GM18861 (cell line): ENCODE measurements around the gene NDUFA13.

Source experiments
- ATAC-seq: cut with Tn5 transposase; IDR thresholded peaks from one replicate; pipeline ENCODE4 v1.9.1; 2021; ENCODE audit not compliant: unreplicated experiment

The NDUFA13 gene

DNA sequence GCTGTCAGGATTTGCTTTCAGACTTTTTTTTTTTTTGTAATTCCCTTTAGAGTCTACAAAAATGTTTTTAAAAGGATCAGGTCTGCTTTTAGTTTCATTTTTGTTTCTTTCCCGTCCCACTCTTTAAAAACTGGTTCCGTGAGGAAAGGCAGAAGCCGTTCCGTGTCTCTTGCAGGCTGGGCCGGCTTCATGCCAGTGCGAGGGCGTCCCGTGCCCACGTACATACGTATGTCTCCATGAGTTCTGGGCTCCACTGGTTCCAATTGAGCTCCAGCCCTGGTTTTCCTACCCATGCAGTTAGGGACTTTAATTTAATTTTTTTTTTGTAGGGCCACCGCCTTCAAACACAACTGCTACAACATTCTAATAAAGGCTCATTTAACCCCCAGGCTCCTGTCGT lies 9.4 kb upstream of the NDUFA13 start:
- no peak for ATAC-seq

DNA sequence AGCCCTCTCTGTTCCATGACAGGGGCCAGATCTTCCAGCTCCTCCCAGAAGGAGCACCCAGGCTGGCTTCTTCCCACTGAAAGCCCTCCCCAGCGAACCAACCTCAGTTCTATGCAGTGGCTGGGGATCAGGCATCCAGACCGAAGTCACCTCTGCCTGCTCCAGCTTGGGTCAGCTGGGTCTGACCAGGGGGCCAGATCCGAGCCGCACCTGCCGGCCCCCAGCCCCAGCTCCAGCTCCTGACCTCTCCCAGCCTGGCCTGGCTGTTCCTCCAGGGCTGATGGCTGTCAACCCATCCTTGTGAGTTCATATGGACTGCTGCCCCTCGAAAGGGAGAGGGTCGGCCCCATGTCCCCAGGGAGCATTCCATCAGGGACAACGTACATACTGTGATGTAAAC lies 8.7 kb upstream of the NDUFA13 start:
- ATAC-seq: no peak

- ATAC-seq: no peak
Measured at GRCh38 chr19:19508217-19508616, 7.8 kb upstream of the NDUFA13 start.

DNA sequence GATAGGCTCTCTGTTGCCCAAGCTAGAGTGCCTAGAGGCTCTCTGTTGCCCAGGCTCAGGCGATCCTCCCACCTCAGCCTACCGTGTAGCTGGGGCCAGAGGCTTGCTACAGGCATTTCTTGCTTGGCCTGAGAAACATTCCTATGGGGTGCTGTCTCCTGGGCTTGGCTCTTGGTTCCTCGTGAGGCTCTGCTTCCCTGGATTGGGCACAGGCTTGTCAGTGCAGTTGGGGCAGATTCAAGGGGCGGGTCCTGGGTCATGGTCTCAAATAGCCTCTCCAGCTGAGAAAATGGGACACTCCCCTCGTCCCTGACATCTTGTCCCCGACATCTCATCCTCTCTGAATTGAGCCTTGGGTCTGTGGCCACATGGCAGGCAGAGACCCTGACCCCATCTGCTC lies 5.6 kb upstream of the NDUFA13 start:
- no peak for ATAC-seq

DNA sequence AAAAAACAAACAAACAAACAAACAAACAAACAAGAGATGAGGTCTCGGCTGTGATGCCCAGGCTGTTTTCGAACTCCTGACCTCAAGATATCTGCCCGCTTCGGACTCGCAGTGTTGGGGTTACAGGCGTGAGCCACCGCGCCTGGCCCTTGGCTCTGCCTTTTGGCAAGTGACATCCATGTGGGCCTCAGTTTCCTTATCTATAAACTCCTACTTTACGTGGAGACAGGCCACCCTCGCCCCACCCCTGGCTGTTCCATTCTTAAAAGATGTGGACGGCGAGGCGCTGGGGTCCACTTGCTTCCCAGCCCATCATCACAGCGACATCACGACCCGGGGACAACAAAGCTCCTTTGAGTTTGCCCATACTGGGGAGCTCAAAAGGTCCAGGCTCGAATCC lies 2.3 kb upstream of the NDUFA13 start:
- ATAC-seq: no peak

DNA sequence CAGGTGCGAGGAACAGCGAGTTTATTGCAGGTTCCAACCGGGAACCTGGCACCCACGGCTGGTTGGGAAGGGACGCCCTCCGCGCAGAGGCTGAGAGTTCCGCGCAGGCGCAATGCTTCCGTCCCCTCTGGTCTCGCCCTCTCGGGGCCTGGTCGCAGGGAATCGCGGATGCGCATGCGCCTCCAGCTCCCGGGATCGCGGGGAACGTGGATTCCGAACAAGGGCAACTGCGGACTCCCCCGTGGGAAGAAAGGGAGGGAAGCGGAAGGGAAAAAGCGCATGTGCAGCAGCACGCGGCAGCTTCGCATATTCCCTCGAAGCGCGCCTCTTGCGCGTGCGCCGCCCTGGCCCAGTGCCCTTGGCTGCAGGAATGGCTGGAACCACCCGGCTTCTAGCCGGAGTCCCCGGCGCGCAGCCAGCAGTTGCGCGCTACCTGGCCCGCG lies 1.8 kb upstream of the NDUFA13 start:
- no peak for ATAC-seq

GRCh38 chr19:19514881-19515641 lies 964 bp upstream of the NDUFA13 start, which contains the start of gene TSSK6:
TSS of gene TSSK6 (minus strand) at chr19:19515548. CDS start at chr19:19515427, 121 bp downstream.
- ATAC-seq: no peak

- no peak for ATAC-seq
Measured at GRCh38 chr19:19517235-19517619, 1.2 kb downstream of the NDUFA13 start.

- no peak for ATAC-seq
Measured at GRCh38 chr19:19520989-19521388, 5.0 kb downstream of the NDUFA13 start.

- no peak for ATAC-seq
Measured at GRCh38 chr19:19523177-19523576, 7.2 kb downstream of the NDUFA13 start.

DNA sequence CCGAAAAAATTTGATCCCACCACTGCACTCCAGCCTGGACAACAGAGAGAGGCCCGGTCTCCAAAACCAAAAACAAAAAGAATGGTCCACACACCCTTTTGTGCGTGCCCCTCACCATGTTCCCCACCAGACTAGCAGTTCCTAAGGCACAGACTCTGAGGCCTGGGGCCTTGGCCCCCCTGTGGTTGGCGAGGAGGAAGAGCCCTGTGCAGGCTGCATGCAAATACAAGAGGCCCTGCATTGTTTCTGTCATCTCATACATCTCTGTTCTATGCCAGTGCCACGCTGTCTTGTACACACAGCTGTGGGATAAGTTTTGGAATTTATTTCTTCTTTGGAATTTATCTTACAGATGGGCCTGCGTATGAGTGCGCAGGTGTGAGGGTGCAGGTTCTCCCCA lies 8.0 kb downstream of the NDUFA13 start:
- peak; percentile 53 for ATAC-seq

DNA sequence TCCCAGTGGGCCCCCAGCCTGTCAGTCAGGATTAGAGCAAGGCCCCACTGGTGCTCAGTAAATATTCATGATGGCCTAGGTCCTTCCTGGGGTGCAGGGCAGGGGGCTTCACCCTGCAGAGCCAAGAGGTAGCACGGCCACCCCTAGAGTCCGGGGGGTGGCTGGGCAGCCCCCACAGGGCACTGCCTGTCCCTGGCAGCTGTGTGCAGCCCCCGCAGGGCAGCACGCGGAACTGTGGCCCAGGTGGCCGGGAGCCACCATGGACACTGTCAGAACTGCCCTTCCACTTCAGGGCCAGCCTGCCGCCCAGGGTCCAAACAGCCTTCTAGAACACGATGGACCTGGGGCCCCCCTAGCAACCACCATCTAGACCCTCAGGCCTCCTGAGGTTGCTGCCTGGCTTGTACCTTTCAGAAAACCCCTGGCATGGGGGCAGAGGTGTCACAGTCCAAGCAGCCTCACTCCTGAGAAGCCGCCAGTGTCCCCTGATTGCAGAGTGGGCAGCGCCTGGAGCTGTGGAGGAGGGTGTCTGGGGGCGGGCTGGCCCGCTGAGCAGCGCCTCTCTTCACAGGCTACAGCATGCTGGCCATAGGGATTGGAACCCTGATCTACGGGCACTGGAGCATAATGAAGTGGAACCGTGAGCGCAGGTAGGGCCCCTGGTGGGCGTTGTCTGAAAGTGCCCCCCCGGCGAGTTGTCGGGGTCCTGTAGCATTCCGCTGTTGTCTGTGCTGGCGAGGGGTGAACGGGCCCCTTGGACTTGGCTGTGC lies 9.8 kb downstream of the NDUFA13 start:
- ATAC-seq: no peak

GRCh38 chr19:19526581-19527370 lies 10.8 kb downstream of the NDUFA13 start:
- ATAC-seq: no peak

- ATAC-seq: no peak
Measured at GRCh38 chr19:19527371-19527656, 11.3 kb downstream of the NDUFA13 start.

DNA sequence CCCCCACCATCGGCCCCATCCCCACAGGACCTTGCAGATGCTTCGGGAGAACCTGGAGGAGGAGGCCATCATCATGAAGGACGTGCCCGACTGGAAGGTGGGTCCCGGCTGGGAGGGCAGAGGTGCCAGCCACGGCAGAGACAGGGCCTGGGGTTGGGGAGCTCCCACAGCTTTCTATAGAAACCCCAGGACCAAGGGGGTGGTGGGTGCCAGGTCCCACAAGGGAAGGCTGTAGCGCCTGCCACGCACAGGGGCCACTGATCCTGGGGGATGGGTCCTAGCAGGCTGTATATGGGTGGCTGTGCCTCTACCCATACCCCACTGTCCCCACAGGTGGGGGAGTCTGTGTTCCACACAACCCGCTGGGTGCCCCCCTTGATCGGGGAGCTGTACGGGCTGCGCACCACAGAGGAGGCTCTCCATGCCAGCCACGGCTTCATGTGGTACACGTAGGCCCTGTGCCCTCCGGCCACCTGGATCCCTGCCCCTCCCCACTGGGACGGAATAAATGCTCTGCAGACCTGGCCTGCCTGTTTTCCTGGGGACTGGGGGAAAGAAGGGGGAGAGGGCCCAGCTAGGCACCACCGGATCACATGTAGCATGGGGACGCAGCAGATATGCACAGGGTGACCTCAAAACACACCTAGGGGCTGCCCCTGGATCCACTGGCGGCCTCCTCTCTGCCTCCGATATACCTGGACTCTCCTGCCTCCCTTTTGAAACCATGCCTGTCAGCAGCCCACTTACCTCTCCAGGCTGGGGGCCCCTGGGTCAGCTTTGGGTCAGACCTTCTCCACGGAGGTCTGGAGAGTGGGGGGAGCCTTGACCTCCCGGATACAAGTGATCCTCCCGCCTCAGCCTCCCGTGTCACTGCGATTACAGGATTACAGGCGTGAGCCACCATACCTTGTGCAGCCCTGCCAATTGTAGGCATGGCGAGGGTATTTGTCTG lies 11.9 kb downstream of the NDUFA13 start:
- no peak for ATAC-seq

GRCh38 chr19:19528721-19529490 lies 12.9 kb downstream of the NDUFA13 start, which contains the start of gene YJEFN3:
TSS of gene YJEFN3 (plus strand) at chr19:19528911. CDS start at chr19:19528933, 22 bp downstream.
- ATAC-seq: no peak

DNA sequence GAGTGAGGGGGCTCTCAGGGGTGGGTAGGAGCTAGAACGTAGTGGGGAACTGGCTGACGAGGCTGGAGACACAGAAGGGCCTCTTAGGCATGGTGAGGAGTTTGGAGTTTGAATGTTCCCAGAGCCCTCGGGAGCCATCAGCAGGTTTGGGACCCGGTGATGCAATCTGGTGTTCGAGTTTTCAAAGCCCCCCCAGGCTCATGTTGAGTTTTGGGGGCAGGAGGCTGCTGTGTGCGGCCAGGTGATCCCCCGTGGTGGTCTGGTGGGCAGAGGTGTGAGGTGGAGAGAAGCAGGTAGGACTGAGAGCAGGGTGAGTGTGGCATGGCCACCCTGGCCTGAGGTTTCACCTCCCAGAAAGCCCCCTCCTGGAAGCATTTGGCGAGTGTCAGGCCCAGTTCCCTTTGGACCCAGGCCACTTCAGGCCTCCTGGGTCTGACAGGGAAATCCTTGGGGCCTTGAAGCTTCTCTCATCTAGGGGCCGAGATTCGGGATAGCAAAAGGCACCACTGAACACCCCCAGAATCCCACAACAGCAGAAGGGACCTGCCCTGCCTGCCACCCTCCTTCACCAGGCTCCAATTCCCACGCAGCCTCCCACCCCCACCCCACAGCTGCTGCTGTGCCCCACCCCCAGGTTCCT lies 13.9 kb downstream of the NDUFA13 start:
- no peak for ATAC-seq

DNA sequence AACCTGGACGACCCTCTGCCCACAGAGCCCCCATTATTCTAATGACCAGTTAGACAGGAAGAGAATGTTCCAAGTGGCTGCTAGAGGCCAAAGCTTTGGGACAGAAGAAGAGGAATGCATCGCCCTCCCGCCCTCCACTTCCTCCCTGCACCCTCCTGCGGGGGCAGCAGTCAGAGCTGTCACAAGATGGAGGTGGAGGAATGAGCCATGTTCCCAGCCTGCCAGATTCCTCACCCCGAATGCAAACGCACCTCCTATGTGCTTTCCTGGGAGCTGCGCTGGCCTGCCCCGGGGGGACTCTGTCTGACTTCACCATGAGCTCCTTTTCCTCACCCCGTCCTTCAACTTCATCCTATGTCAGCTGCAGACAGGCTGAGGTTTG lies 14.4 kb downstream of the NDUFA13 start:
- ATAC-seq: no peak

DNA sequence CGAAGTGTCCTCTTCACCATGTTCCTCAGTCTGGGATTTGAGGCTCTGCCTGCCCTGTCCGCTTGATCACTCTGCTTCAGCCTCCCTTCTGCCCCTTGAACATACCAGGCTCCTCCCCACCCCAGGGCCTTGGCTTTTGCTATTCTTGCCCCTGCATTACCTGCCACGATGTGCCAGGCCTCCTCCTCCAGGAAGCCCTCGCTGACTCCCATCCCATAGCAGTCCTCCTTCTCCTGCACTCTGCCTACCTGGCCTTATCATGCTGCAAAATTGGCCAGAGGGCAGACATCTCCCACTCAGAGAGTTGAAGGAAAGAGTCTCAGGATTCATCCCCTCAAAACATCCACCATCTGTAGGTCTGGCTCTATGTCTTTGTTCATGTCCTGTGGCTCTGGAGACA lies 14.9 kb downstream of the NDUFA13 start:
- no peak for ATAC-seq
